BLaER1 treated with 17β-estradiol and CSF1 and Interleukin-3, amounts not matched to agents 10 nM and 100 nM (cell line): ENCODE results near the gene ULK4.

Experiments
- H3K27ac ChIP-seq, 11 experiments: shearing (Covaris generic); formaldehyde crosslinking; 2 replicates each; pipeline ENCODE4 v1.8.1; 2022
- H3K27me3 ChIP-seq, 11 experiments: shearing (Covaris generic); formaldehyde crosslinking; 2 replicates each; pipeline ENCODE4 v1.8.1; 2022
- H3K36me3 ChIP-seq, 11 experiments: shearing (Covaris generic); formaldehyde crosslinking; 2 replicates each; pipeline ENCODE4 v1.8.1; 2022
- H3K4me1 ChIP-seq, 10 experiments: shearing (Covaris generic); formaldehyde crosslinking; 2 replicates each; pipeline ENCODE4 v1.8.1; 2022
- H3K4me2 ChIP-seq, 11 experiments: shearing (Covaris generic); formaldehyde crosslinking; 2 replicates each; pipeline ENCODE4 v1.8.1; 2022
- H3K4me3 ChIP-seq, 10 experiments: shearing (Covaris generic); formaldehyde crosslinking; 2 replicates each; pipeline ENCODE4 v1.8.1; 2022
- H3K9ac ChIP-seq, 11 experiments: shearing (Covaris generic); formaldehyde crosslinking; 2 replicates each; pipeline ENCODE4 v1.8.1; 2022
- H3K9me3 ChIP-seq, 11 experiments: shearing (Covaris generic); formaldehyde crosslinking; replicated peaks in 1 of 11; 2 replicates each; pipeline ENCODE4 v1.8.1; 2022
- H4K20me1 ChIP-seq, 11 experiments: shearing (Covaris generic); formaldehyde crosslinking; 2 replicates each; pipeline ENCODE4 v1.8.1; 2022
- Cebpa-rat ChIP-seq, 11 experiments: shearing (Covaris generic); IDR thresholded peaks; 2 replicates each; pipeline ENCODE4 v1.8.1; 2022

The ULK4 gene

GRCh38 chr3:41532976-41533375, 428.9 kb downstream of the ULK4 start:
- Histone ChIP-seq H3K9me3 (no peaks in the 10 kb centered on the region), H4K20me1 (no peaks in the 10 kb centered on the region), H3K9ac (no peak overlapping the region), H3K27me3 (no peaks in the 10 kb centered on the region), H3K4me2 (no peak overlapping the region), H3K36me3 (no peaks in the 10 kb centered on the region), H3K4me3 (no peak overlapping the region), H3K4me1 (no peaks in the 10 kb centered on the region), H3K27ac (no peak overlapping the region)
- no peak for TF ChIP-seq Cebpa-rat (IDR thresholded peaks at IDR 0.05)

- Histone ChIP-seq H3K27ac (no peak overlapping the region), H3K9ac (no peak overlapping the region), H3K4me1 (peaks cover 7 to 13% (median 11%) of the 10 kb centered on the region in 10 experiments; a peak in 17 of 20 replicates), H3K36me3 (no peaks in the 10 kb centered on the region), H3K4me3 (no peak overlapping the region), H4K20me1 (no peaks in the 10 kb centered on the region), H3K27me3 (no peaks in the 10 kb centered on the region), H3K9me3 (no peaks in the 10 kb centered on the region), H3K4me2 (no peak overlapping the region)
- TF ChIP-seq Cebpa-rat (IDR thresholded peaks at IDR 0.05): no peak
Observed at GRCh38 chr3:41526995-41527573, 434.8 kb downstream of the ULK4 start.

GRCh38 chr3:41525303-41526064, 436.4 kb downstream of the ULK4 start:
- Histone ChIP-seq H3K27me3 (no peaks in the 10 kb centered on the region), H3K9me3 (no peaks in the 10 kb centered on the region), H3K9ac (no peak overlapping the region), H3K4me3 (no peak overlapping the region), H3K27ac (no peak overlapping the region), H4K20me1 (no peaks in the 10 kb centered on the region), H3K4me1 (peaks cover 7 to 27% (median 15%) of the 10 kb centered on the region in 10 experiments; a peak in 17 of 20 replicates), H3K36me3 (no peaks in the 10 kb centered on the region), H3K4me2 (no peak overlapping the region)
- no peak for TF ChIP-seq Cebpa-rat (IDR thresholded peaks at IDR 0.05)

GRCh38 chr3:41523897-41524296, 438.0 kb downstream of the ULK4 start:
- Histone ChIP-seq H3K36me3 (no peaks in the 10 kb centered on the region), H3K9me3 (no peaks in the 10 kb centered on the region), H3K4me2 (no peak overlapping the region), H3K27ac (no peak overlapping the region), H4K20me1 (no peaks in the 10 kb centered on the region), H3K4me3 (no peak overlapping the region), H3K27me3 (no peaks in the 10 kb centered on the region), H3K9ac (no peak overlapping the region), H3K4me1 (peaks cover 7 to 28% (median 15%) of the 10 kb centered on the region in 10 experiments; a peak in 17 of 20 replicates)
- no peak for TF ChIP-seq Cebpa-rat (IDR thresholded peaks at IDR 0.05)

- H3K9ac ChIP-seq: peak overlapping the region in 2 of 11 experiments; percentile 25 to 34; a peak in 2 of 22 replicates
- no peaks in the 10 kb centered on the region for H3K36me3 ChIP-seq
- H3K4me2 ChIP-seq: peak overlapping the region; percentile 21 to 63 (median 57)
- H3K27me3 ChIP-seq: no peaks in the 10 kb centered on the region
- H3K4me1 ChIP-seq: peaks cover 7 to 28% (median 15%) of the 10 kb centered on the region in 10 experiments; a peak in 17 of 20 replicates
- H3K27ac ChIP-seq: peak overlapping the region in 9 of 11 experiments; percentile 1 to 56 (median 40); a peak in 12 of 22 replicates
- H3K9me3 ChIP-seq: no peaks in the 10 kb centered on the region
- no peak overlapping the region for H3K4me3 ChIP-seq
- no peaks in the 10 kb centered on the region for H4K20me1 ChIP-seq
- no peak for TF ChIP-seq Cebpa-rat (IDR thresholded peaks at IDR 0.05)
Observed at GRCh38 chr3:41522612-41523011, 439.3 kb downstream of the ULK4 start.

- Histone ChIP-seq H3K9me3 (0 out of 22 replicates have a peak, but pooled peaks cover 0 to 5% (median 0%) of the 10 kb centered on the region in 11 experiments), H4K20me1 (no peaks in the 10 kb centered on the region), H3K4me1 (peaks cover 7 to 28% (median 15%) of the 10 kb centered on the region in 10 experiments; a peak in 17 of 20 replicates), H3K9ac (no peak overlapping the region), H3K27me3 (no peaks in the 10 kb centered on the region), H3K4me3 (no peak overlapping the region), H3K36me3 (no peaks in the 10 kb centered on the region), H3K27ac (no peak overlapping the region), H3K4me2 (peak overlapping the region in 2 of 11 experiments; percentile 3 to 27; a peak in 5 of 22 replicates)
- no peak for TF ChIP-seq Cebpa-rat (IDR thresholded peaks at IDR 0.05)
Observed at GRCh38 chr3:41521010-41521655, 440.8 kb downstream of the ULK4 start.

GRCh38 chr3:41519746-41520145, 442.2 kb downstream of the ULK4 start:
- H3K4me1 ChIP-seq: peaks cover 7 to 28% (median 15%) of the 10 kb centered on the region in 10 experiments; a peak in 17 of 20 replicates

GRCh38 chr3:41518626-41519025, 443.3 kb downstream of the ULK4 start:
- TF ChIP-seq Cebpa-rat (IDR thresholded peaks at IDR 0.05): no peak
- Histone ChIP-seq H3K9ac (no peak overlapping the region), H3K4me3 (no peak overlapping the region), H3K4me1 (peaks cover 7 to 28% (median 15%) of the 10 kb centered on the region in 10 experiments; a peak in 17 of 20 replicates), H3K36me3 (no peaks in the 10 kb centered on the region), H3K27me3 (no peaks in the 10 kb centered on the region), H3K27ac (no peak overlapping the region), H3K4me2 (no peak overlapping the region), H4K20me1 (no peaks in the 10 kb centered on the region), H3K9me3 (peaks cover 0 to 19% (median 0%) of the 10 kb centered on the region in 11 experiments; a peak in 3 of 22 replicates)

More at GRCh38 chr3:41519746-41520145, 442.2 kb downstream of the ULK4 start:
- Histone ChIP-seq H3K9me3 (peaks cover 0 to 15% (median 0%) of the 10 kb centered on the region in 11 experiments; a peak in 3 of 22 replicates), H3K4me2 (no peak overlapping the region), H4K20me1 (no peaks in the 10 kb centered on the region), H3K4me3 (no peak overlapping the region), H3K27me3 (no peaks in the 10 kb centered on the region), H3K9ac (no peak overlapping the region), H3K27ac (no peak overlapping the region), H3K36me3 (no peaks in the 10 kb centered on the region)
- TF ChIP-seq Cebpa-rat (IDR thresholded peaks at IDR 0.05): no peak
